BJ (cell line): ENCODE measurements around the gene NRK. TPM values are rescaled to one million over a fixed set of nuclear protein-coding genes. Genes with fewer than 3 reads are reported as not detected.
"Not testable (repeated sequence)": the region's sequence is repeated elsewhere in the genome, so short reads cannot be mapped to it uniquely, and the experiment has no call there.

Experiments
- CTCF ChIA-PET: fragments of 350-600 bp; formaldehyde crosslinking; extraction: SDS; loops from one replicate; lab custom pipeline; 2021; ENCODE audit warnings: antibody characterized with exemption, inconsistent platforms; lab: Yijun Ruan, JAX
- POLR2A ChIA-PET: fragments of 300-600 bp; sonication (Branson Sonifier 250); formaldehyde crosslinking; extraction: SDS; loops from one replicate; lab custom pipeline; 2021; ENCODE audit warnings: antibody characterized with exemption; lab: Charles Lee
- DNase-seq: peaks from one replicate; pipeline ENCODE4 v3.0.0-alpha.2; 2011; ENCODE audit warnings: low read depth
- H3K27me3 ChIP-seq: 2 replicates; pipeline ENCODE4 v1.6.0; 2011; ENCODE audit warnings: low read length; ENCODE audit not compliant: control insufficient read depth, insufficient read depth
- H3K36me3 ChIP-seq: 2 replicates; pipeline ENCODE4 v1.5.1; 2011; ENCODE audit warnings: low read length; ENCODE audit not compliant: control insufficient read depth, insufficient read depth
- H3K4me3 ChIP-seq: 2 replicates; pipeline ENCODE4 v1.5.1; 2011; ENCODE audit warnings: low read depth, mild to moderate bottlenecking, control low read depth, low read length
- CTCF ChIP-seq: IDR thresholded peaks from 2 replicates; pipeline ENCODE4 v1.5.1; 2011; ENCODE audit warnings: low read depth, mild to moderate bottlenecking, control low read depth, inconsistent platforms, low read length, moderate library complexity; ENCODE audit not compliant: insufficient read depth
- polyA plus RNA-seq: library from polyadenylated mRNA; depleted of rRNA; stranded (reverse); fragments of >200 nt; gene quantifications from 2 replicates; pipeline ENCODE4 v1.2.3, GENCODE V29; 2011

NRK gene
- polyA plus RNA-seq, 1 experiment: 0.16 TPM

GRCh38 chrX:105829011-105829410, 6.7 kb downstream of the NRK start:
- no peak for TF ChIP-seq CTCF
- H3K36me3 ChIP-seq: no peaks in the 10 kb centered on the region
- no peak for DNase-seq
- ChIA-PET POLR2A (no interaction called here), CTCF (no interaction called here)
- H3K27me3 ChIP-seq: no peaks in the 10 kb centered on the region
- no peak overlapping the region for H3K4me3 ChIP-seq

- POLR2A ChIA-PET: no interaction called here
- no peak for DNase-seq
Measured at GRCh38 chrX:105837232-105837631, 14.9 kb downstream of the NRK start.

GRCh38 chrX:105845631-105846030, 23.3 kb downstream of the NRK start:
- POLR2A ChIA-PET: no interaction called here
- Histone ChIP-seq H3K4me3 (no peak overlapping the region), H3K36me3 (no peaks in the 10 kb centered on the region), H3K27me3 (no peaks in the 10 kb centered on the region)
- no peak for DNase-seq
- CTCF ChIA-PET: no interaction called here
- TF ChIP-seq CTCF: no peak

More at GRCh38 chrX:105837232-105837631, 14.9 kb downstream of the NRK start:
- Histone ChIP-seq H3K4me3 (no peak overlapping the region), H3K36me3 (no peaks in the 10 kb centered on the region), H3K27me3 (no peaks in the 10 kb centered on the region)
- CTCF ChIA-PET: no interaction called here
- TF ChIP-seq CTCF: no peak

GRCh38 chrX:105850100-105850499, 27.8 kb downstream of the NRK start:
- H3K36me3 ChIP-seq, DNase-seq, H3K27me3 ChIP-seq, CTCF ChIA-PET, POLR2A ChIA-PET, H3K4me3 ChIP-seq: not testable (repeated sequence)

GRCh38 chrX:105865709-105866108, 43.4 kb downstream of the NRK start:
- H3K27me3 ChIP-seq: no peaks in the 10 kb centered on the region
- CTCF ChIA-PET: interaction anchor here (0.7 kb wide), 1 partner anchor 81 kb away, joined by 4 read pairs; no protein-coding TSS in a partner anchor
- H3K4me3 ChIP-seq: no peak overlapping the region
- POLR2A ChIA-PET: no interaction called here
- no peaks in the 10 kb centered on the region for H3K36me3 ChIP-seq
- TF ChIP-seq CTCF: no peak
- no peak for DNase-seq

GRCh38 chrX:105869701-105870100, 47.4 kb downstream of the NRK start:
- H3K36me3 ChIP-seq: no peaks in the 10 kb centered on the region
- POLR2A ChIA-PET: no interaction called here
- no peaks in the 10 kb centered on the region for H3K27me3 ChIP-seq
- no peak for TF ChIP-seq CTCF
- H3K4me3 ChIP-seq: no peak overlapping the region
- no peak for DNase-seq
- CTCF ChIA-PET: no interaction called here
